ENCODE results near the gene PUM1. TPM values are rescaled to one million over a fixed set of nuclear protein-coding genes. Genes with fewer than 3 reads are reported as not detected.

Gene PUM1
- total and polyA plus RNA-seq, 2 of the 4 experiments (the other 2 are of a cell fraction): 75.4 to 137 TPM

DNA sequence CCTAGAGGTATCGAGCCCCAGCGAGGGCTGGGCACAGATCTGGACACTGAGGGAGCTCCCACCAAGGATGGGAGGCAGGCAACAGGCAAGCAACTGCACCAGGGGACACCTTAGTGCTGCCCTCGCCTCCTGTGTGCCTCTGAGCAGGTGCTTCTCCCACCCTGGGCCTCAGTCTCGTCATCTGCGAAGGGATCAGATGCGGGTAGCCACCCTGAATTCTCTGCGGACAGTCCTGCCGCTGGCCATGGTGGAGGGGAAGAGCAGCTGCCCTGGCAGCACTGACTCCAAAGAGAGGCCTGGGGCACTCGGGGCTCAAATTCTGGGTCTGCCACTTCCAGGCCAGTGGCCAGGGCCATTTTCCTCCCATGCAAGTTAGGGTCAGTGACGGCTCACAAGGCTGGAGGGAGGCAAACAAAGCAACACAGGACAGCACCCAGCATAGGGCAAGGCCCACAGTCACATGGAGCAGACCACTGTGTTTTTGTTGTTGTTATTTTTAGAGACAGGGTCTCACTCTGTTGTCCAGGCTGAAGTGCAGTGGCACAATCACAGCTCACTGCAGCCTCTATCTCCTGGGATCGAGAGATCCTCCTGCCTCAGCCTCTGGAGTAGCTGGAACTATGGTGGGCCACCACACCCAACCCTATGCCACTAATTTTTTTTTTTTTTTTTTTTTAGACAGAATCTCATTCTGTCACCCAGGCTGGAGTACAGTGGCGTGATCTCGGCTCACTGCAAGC is 149.9 kb downstream of the PUM1 start:
- CTCF ChIA-PET: interaction anchor here (0.9 to 7.7 kb wide), 2 partner anchors 113 to 114 kb away, joined by 3 to 122 read pairs; no protein-coding TSS in a partner anchor
- dilution Hi-C loops (cut with HindIII; ENCODE audit: low sequenced_read_pairs, unreplicated experiment): loop anchor here (25.0 kb wide), 1 partner anchor 103 kb away; no protein-coding TSS in a partner anchor
- in situ Hi-C loops (cut with MboI; ENCODE audit: low sequenced_read_pairs): no loop called here
- H2AK5ac ChIP-seq (ENCODE audit: low read depth, low read length): peak overlapping the region; percentile 29; the same call in 1 of the 2 replicates
- ATAC-seq (ENCODE audit: low read depth) (no peak), DNase-seq (no peak)
- no peaks in the 10 kb centered on the region for H3K27me3 ChIP-seq (ENCODE audit: control insufficient read depth, insufficient read depth, low read length)
- no peak overlapping the region for H3K23ac ChIP-seq (ENCODE audit: low read depth, low read length)
- no peak overlapping the region for H3K4me2 ChIP-seq (ENCODE audit: low read depth, low read length)
- intact Hi-C loops (cut with micrococcal nuclease): no loop called here
- 90% methylated on average over 9 of the region's 13 CpGs; no CpG with 5 or more reads in 1 of the 2 experiments for WGBS, 2 experiments (ENCODE audit: extremely low coverage in 2 of 2, insufficient read length in 1 of 2)
- no peak overlapping the region for H4K8ac ChIP-seq (ENCODE audit: low read depth in 2 of 2, low read length in 2 of 2)
- no peaks in the 10 kb centered on the region for H4K20me1 ChIP-seq (ENCODE audit: insufficient read depth, low read length)
- H3K4me1 ChIP-seq (ENCODE audit: control insufficient read depth, insufficient read depth, low read length): peaks cover 5% of the 10 kb centered on the region; the same call in 1 of the 2 replicates
- no peak overlapping the region for H2AK9ac ChIP-seq (replicated peaks; ENCODE audit: low read depth, low read length, poor library complexity)
- H3K14ac ChIP-seq (replicated peaks; ENCODE audit: low read depth, low read length): no peak overlapping the region
- peaks cover 2% of the 10 kb centered on the region; the same call in 1 of the 2 replicates for H3K9me1 ChIP-seq (ENCODE audit: insufficient read depth, low read length)
- no peak overlapping the region for H2BK15ac ChIP-seq (ENCODE audit: low read depth, low read length)
- no peak overlapping the region for H4K91ac ChIP-seq (ENCODE audit: insufficient read depth, low read depth, low read length)
- H3K27ac ChIP-seq (ENCODE audit: insufficient read depth, low read length): no peak overlapping the region
- H4K5ac ChIP-seq (ENCODE audit: low read depth, low read length): no peak overlapping the region
- no peak overlapping the region for H3K18ac ChIP-seq (ENCODE audit: low read depth, low read length)
- H2BK5ac ChIP-seq (ENCODE audit: low read depth, low read length, poor library complexity, severe bottlenecking): no peak overlapping the region
- POLR2A ChIA-PET (ENCODE audit: unreplicated experiment): no interaction called here
- no peak overlapping the region for H2BK20ac ChIP-seq (ENCODE audit: low read depth, low read length)
- no peaks in the 10 kb centered on the region for H3K9me3 ChIP-seq (ENCODE audit: control insufficient read depth, insufficient read depth, low read length)
- H3K79me1 ChIP-seq (ENCODE audit: low read depth in 1 of 2, low read length in 2 of 2): no peaks in the 10 kb centered on the region
- H3K4me3 ChIP-seq (ENCODE audit: insufficient read depth, low read depth, low read length): no peak overlapping the region
- no peaks in the 10 kb centered on the region for H3K36me3 ChIP-seq (ENCODE audit: control insufficient read depth, insufficient read depth, low read length)
- H2BK120ac ChIP-seq (ENCODE audit: low read depth, low read length): no peak overlapping the region
- H3K56ac ChIP-seq (ENCODE audit: extremely low read depth, insufficient read depth, low read length): no peak overlapping the region
- H3K4ac ChIP-seq (ENCODE audit: low read depth, low read length): no peak overlapping the region
- BruUV-seq (replicated peaks): no TSS peak
- TF ChIP-seq RCOR1 (IDR thresholded peaks at IDR 0.05; ENCODE audit: insufficient replicate concordance, low read length) (no peak), MXI1 (IDR thresholded peaks at IDR 0.05; ENCODE audit: borderline replicate concordance, low read depth, low read length) (no peak), RFX5 (IDR thresholded peaks at IDR 0.05; ENCODE audit: low read depth, low read length) (no peak), FOS (IDR thresholded peaks at IDR 0.05; ENCODE audit: low read depth, low read length) (no peak), SMC3 (IDR thresholded peaks at IDR 0.05; ENCODE audit: low read depth, low read length) (no peak), POLR2A (IDR thresholded peaks at IDR 0.05; ENCODE audit: low read depth, low read length) (no peak), NFE2L2 (IDR thresholded peaks at IDR 0.05; ENCODE audit: low read depth, low read length) (no peak), MAFK (IDR thresholded peaks at IDR 0.05; ENCODE audit: low read depth, low read length) (no peak)
- TF ChIP-seq, protein P1, sequence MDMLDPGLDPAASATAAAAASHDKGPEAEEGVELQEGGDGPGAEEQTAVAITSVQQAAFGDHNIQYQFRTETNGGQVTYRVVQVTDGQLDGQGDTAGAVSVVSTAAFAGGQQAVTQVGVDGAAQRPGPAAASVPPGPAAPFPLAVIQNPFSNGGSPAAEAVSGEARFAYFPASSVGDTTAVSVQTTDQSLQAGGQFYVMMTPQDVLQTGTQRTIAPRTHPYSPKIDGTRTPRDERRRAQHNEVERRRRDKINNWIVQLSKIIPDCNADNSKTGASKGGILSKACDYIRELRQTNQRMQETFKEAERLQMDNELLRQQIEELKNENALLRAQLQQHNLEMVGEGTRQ (IDR thresholded peaks at IDR 0.05; ENCODE audit: low read depth, low read length): no peak
- TF ChIP-seq, protein P2, sequence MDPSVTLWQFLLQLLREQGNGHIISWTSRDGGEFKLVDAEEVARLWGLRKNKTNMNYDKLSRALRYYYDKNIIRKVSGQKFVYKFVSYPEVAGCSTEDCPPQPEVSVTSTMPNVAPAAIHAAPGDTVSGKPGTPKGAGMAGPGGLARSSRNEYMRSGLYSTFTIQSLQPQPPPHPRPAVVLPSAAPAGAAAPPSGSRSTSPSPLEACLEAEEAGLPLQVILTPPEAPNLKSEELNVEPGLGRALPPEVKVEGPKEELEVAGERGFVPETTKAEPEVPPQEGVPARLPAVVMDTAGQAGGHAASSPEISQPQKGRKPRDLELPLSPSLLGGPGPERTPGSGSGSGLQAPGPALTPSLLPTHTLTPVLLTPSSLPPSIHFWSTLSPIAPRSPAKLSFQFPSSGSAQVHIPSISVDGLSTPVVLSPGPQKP (IDR thresholded peaks at IDR 0.05; ENCODE audit: borderline replicate concordance, low read depth, low read length): no peak
- TF ChIP-seq, protein P3, sequence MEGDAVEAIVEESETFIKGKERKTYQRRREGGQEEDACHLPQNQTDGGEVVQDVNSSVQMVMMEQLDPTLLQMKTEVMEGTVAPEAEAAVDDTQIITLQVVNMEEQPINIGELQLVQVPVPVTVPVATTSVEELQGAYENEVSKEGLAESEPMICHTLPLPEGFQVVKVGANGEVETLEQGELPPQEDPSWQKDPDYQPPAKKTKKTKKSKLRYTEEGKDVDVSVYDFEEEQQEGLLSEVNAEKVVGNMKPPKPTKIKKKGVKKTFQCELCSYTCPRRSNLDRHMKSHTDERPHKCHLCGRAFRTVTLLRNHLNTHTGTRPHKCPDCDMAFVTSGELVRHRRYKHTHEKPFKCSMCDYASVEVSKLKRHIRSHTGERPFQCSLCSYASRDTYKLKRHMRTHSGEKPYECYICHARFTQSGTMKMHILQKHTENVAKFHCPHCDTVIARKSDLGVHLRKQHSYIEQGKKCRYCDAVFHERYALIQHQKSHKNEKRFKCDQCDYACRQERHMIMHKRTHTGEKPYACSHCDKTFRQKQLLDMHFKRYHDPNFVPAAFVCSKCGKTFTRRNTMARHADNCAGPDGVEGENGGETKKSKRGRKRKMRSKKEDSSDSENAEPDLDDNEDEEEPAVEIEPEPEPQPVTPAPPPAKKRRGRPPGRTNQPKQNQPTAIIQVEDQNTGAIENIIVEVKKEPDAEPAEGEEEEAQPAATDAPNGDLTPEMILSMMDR (conservative IDR thresholded peaks at IDR 0.05; ENCODE audit: low read depth, low read length): no peak
- H3K9ac ChIP-seq (ENCODE audit: low read depth, low read length): no peak overlapping the region
- H2AFZ ChIP-seq (replicated peaks; ENCODE audit: low read length, poor library complexity): peak overlapping the region; percentile 16

Measured in IMR-90 (cell line).